Measurements from ENCODE around the gene STAT1. TPM values are rescaled to one million over a fixed set of nuclear protein-coding genes. Genes with fewer than 3 reads are reported as not detected.

Gene STAT1
- total RNA-seq, 3 donors from 2014 or later (not counting 1 experiment from before 2014, with no cell fraction given) = 49.1 to 91.6 (median 86.2) TPM

DNA sequence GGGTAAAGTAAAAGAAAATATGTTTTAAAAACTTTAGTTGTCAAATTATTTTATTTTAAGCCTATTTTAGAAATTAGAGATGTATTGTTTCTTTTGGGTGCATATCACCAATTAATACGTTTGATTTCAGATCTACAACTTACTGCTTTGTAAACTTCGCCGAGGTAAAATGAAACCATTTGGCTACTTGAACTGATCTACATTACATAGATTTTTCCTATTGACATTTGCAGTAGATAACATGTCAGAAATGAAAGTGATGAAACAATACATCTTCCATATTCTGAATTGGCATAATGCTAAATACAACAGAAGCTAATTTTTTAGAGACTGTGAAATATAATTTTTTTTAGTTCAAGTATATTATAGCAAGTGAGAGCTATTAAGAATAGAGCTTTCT is 93.9 kb downstream of the STAT1 start:
- H3K9me3 Mint-ChIP-seq = no peaks in the 10 kb centered on the region
- Histone ChIP-seq H3K27me3 (ENCODE audit: control insufficient read depth, insufficient read depth, low read length) (no peaks in the 10 kb centered on the region), H3K27ac (ENCODE audit: low read length) (no peak overlapping the region), H3K4me3 (ENCODE audit: low read length) (no peak overlapping the region), H3K36me3 (ENCODE audit: control insufficient read depth, insufficient read depth, low read length) (peaks cover 75% of the 10 kb centered on the region), H3K4me1 (ENCODE audit: control insufficient read depth, insufficient read depth, low read length) (no peaks in the 10 kb centered on the region), H3K9me3 (ENCODE audit: control insufficient read depth, insufficient read depth, low read length) (no peaks in the 10 kb centered on the region)
- intact Hi-C loops (cut with micrococcal nuclease) = no loop called here
- H3K4me3 Mint-ChIP-seq = no peak overlapping the region
- H3K36me3 Mint-ChIP-seq = peaks cover 16% of the 10 kb centered on the region
- TF ChIP-seq CTCF (IDR thresholded peaks at IDR 0.05) = no peak
- no peak overlapping the region for H3K27ac Mint-ChIP-seq
- H3K4me1 Mint-ChIP-seq = peaks cover 24 to 36% of the 10 kb centered on the region in 2 donors
- WGBS (ENCODE audit: insufficient coverage) = no CpG with 5 or more reads among the region's 3 CpGs
- DNase-seq = no peak
- H3K27me3 Mint-ChIP-seq (ENCODE audit: low read depth in 2 of 2) = no peaks in the 10 kb centered on the region
- ATAC-seq = no peak

Other genes starting within 250 kb of the STAT1 start
- 100 to 1,000 TPM; 279 to 322 (median 285) TPM for gene GLS, start 133.3 kb downstream of the STAT1 start, total RNA-seq
- gene STAT4, start 136.8 kb upstream of the STAT1 start, total RNA-seq = 100 to 1,000 TPM; 264 to 339 (median 304) TPM
- under 1 TPM; 0.21 to 0.80 (median 0.29) TPM for gene MYO1B, start 231.2 kb upstream of the STAT1 start, total RNA-seq

All from natural killer cell (primary cell).